ENCODE data around the gene SLC9A9.

The SLC9A9 gene

GRCh38 chr3:143315766-143316165, 532.5 kb downstream of the SLC9A9 start:
- DNase-seq (ENCODE audit: low read depth), result no peak

DNA sequence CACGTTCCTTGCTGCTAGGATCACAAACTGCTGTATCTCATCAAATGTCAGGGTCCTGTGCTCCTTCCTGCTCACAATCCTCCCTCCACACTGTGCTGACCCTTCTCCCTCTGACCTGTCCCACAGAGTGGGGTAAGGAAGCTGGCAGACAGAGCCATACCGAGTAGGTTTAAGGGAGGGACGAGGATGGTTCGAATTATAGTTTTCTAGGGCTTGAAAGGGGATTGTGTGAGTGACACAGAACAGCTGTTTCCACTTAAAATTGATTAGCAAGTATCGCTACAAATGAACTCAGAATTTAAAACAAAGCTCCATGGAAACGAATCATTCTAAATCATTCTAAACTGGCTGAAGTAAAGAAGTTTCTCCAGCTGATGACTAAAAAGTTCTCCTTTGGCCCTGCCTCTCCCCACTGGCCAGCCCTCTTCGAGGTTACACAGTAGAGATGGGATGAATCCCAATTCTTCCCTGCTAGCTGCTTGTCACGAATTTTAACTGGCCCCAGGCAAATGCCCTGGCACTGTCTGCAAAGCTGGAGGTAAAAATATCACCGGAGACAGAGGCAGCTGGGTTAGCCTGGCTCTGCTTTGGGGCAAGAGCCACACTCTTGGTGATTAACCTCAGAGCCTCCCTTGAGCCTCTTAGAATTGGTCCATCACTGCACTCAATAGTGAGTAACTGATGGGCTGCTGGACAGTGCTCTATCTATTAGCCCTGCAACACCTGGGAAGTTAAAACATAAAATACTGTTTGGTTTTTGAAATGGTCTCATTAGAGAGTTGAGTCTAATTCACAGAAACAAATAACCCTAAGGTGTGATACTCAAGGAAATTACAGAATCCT, 533.8 kb downstream of the SLC9A9 start:
- no peak for DNase-seq (ENCODE audit: low read depth)

GRCh38 chr3:143313893-143314188, 534.4 kb downstream of the SLC9A9 start:
- no peak for DNase-seq (ENCODE audit: low read depth)

- no peak for DNase-seq (ENCODE audit: low read depth)
Observed at GRCh38 chr3:143313025-143313892, 535.0 kb downstream of the SLC9A9 start.

DNA sequence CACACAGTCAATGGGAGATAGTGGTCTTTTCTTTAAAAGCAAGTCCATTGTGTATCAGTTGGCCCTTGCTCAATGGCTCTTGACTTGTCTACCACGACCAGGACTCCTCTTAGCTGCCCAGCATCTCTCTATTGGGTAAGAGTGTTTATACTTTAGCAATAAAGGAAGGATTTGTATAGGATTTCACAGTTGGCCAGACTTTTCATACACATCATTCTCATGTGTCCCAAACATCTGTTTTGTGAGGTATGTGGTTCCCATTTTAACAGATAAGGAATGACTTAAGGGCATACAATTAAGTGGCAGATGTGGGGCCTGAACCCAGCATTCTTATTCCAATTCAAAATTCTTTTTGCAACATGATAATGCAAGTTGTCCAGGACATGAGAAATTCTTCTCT, 537.2 kb downstream of the SLC9A9 start:
- no peak for DNase-seq (ENCODE audit: low read depth)

- DNase-seq (ENCODE audit: low read depth), result no peak
Observed at GRCh38 chr3:143309705-143310104, 538.6 kb downstream of the SLC9A9 start.

- DNase-seq (ENCODE audit: low read depth), result no peak
Observed at GRCh38 chr3:143307613-143308183, 540.6 kb downstream of the SLC9A9 start.

GRCh38 chr3:143306407-143306806, 541.9 kb downstream of the SLC9A9 start:
- no peak for DNase-seq (ENCODE audit: low read depth)

- DNase-seq (ENCODE audit: low read depth), result no peak
Observed at GRCh38 chr3:143302638-143303171, 545.6 kb downstream of the SLC9A9 start.

GRCh38 chr3:143301031-143301901, 547.0 kb downstream of the SLC9A9 start:
- no peak for DNase-seq (ENCODE audit: low read depth)

- DNase-seq (ENCODE audit: low read depth), result no peak
Observed at GRCh38 chr3:143298886-143299535, 549.3 kb downstream of the SLC9A9 start.

DNA sequence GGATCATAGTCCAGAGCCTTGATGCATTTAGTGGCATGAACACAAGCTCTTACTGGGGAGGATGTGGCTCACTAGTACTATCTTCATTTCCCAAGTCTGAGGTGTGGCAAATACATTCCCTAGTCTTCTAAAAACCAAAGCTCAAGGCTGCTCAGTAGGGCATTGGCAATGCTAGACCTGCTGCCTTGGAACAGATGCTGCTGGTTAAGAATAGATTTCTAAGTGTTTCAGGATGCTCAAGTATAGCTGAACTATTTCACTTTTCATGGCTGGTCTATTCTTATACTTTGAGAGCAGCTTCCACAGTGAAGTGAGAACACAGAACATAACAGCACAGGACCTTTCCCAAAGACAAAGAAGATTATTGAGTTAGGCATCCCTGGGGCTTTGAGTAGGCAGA, 549.9 kb downstream of the SLC9A9 start:
- DNase-seq (ENCODE audit: low read depth), result no peak

DNA sequence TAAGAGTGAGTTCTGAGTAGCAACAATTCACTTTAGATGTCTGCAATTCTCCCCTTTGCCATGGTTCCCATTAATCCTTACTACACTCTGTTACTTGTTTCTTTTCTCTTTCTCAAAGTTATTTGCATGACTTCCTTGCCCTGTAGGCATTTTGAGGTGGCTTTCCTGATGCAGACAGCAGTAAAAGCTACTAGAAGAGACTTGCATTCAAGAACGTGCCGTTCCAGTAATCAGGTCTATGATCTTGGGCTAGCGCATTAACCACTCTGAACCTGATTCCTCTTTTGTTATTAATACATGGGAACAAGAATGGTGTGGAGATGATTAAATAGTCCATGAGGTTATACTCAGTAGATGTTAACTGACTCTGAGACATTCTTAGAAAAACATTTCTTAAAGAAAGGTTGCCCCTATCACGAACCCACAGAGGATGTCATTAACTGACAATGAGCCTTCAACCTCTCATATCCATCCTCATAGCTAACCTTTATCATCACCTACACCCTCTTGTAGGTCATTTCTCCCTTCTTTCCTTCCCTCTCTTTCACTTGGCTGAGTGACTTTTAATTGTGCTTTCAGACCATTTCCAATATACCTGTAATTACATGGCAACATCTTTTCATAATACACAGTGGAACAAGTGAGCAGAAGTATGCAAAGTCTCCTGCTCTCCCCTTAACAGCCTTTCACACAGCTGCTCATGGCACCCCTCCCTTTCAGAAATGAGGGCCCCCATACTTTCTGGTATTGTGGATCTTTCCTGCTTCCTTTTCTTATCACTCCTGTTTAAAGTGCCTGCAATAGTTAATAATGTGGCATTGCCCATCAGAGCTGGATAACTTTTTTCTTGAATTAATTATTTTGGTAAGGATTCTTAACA, 552.8 kb downstream of the SLC9A9 start:
- DNase-seq (ENCODE audit: low read depth), result no peak

DNA sequence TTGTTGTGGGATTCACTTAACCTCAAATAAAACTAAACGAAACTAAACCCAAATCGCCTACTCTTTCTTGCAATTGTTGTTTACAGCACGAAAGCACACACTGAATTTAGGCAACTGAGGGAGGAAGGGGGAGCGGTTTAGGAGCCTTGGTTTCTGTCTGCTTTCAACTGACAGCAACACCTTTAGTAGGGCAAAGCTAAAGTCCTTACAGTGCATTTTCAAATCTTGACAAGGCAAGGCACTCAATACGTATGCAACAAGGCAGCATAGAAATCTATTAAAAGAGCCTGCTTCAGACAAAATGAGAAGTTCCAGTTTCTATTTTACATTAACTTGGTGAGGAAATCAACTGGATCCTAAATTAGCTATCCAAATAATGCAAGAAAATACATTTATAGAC, 554.1 kb downstream of the SLC9A9 start:
- DNase-seq (ENCODE audit: low read depth), result no peak

GRCh38 chr3:143291836-143292447, 556.3 kb downstream of the SLC9A9 start:
- no peak for DNase-seq (ENCODE audit: low read depth)

DNA sequence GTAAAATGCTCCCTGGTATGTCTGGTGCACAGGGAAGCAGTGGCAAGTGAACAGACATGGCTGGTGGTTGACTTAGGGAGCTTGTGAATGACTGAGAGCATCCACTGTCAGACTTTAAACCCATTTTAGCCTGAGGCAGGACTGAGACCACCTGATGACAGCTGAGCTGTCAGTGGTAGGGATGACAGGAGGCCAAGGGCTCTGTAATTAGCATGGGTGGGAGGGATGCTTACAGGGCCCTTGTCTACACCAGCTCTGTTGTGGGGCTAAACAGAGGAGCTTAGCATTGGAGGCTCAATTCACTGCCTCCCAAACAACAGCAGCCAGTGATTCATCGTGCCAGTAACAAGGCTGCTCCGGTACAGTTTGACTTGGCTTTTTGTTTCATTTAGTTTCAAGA, 559.3 kb downstream of the SLC9A9 start:
- DNase-seq (ENCODE audit: low read depth), result no peak

GRCh38 chr3:143287403-143287802, 560.9 kb downstream of the SLC9A9 start:
- no peak for DNase-seq (ENCODE audit: low read depth)

DNA sequence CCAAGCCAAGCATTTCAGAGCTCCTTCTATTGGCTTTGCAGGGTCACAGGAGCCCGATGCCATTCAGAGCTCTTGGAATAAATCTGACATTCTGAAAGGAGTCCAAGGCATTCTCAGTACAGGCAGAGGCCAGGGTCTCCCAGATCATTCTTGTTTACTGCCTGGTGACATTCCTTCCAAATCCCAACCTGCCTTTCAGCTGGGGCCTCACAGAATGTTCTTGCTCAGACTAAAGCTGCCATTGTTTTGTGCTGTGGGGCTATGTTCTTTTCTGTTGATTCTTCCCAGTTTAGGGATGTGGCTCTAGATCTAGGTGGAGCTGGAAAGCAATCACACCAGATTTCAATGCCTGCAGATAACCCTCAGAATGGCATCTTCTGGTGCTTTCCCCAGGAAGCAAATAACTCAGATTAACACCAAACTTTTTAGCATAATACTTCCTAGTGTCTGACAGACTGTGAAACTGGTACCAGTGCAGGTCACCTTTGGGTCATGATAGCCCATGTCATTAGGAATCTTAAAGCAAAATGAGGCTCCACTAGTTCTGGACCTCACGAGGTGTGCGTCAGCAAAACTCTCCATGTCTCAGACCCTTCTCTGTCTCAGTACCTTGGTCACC, 561.8 kb downstream of the SLC9A9 start:
- no peak for DNase-seq (ENCODE audit: low read depth)

DNA sequence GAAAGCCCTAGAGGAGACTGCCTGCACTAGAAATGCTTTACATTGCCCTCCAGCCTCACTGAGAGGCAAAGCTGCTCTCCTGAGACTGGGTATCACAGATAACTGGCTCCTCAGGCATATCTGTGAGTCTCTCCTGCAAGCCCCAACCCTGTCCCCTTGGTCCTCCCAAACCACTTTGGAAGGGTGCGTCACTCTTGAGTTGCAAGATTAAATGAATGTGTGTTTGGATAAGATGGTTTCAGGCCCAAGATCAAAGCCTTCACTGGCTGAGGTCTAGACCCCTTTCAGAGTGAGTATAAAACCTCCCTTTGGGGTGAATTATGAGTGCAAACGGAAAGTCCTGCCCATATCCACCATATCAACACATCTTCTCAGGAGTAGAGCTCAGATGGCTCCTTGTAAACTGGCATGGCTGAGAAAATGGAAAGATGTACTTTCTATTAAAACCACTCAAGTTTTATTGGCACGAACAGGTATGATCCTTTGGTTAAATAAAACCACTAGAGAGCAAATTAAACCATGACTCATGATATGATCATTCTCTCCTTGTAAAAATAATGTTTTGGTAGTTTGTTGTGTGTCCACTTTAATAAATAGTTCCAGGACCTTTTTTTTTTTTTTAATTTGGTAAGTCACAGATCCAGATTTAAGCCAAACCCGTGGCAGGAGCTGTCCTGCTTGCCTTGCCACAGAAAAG, 564.7 kb downstream of the SLC9A9 start:
- no peak for DNase-seq (ENCODE audit: low read depth)

All from T-helper 22 cell (primary cell).